BLaER1 (cell line): ENCODE measurements around the gene LY9.

Experiments used
- H3K27ac ChIP-seq: shearing (Covaris generic); formaldehyde crosslinking; 2 replicates; pipeline ENCODE4 v1.8.1; 2022
- H3K27me3 ChIP-seq: shearing (Covaris generic); formaldehyde crosslinking; 2 replicates; pipeline ENCODE4 v1.8.1; 2022
- H3K36me3 ChIP-seq: shearing (Covaris generic); formaldehyde crosslinking; 2 replicates; pipeline ENCODE4 v1.8.1; 2022
- H3K4me1 ChIP-seq: shearing (Covaris generic); formaldehyde crosslinking; 2 replicates; pipeline ENCODE4 v1.8.1; 2022
- H3K4me2 ChIP-seq: shearing (Covaris generic); formaldehyde crosslinking; 2 replicates; pipeline ENCODE4 v1.8.1; 2022
- H3K4me3 ChIP-seq: shearing (Covaris generic); formaldehyde crosslinking; 2 replicates; pipeline ENCODE4 v1.8.1; 2022
- H3K9ac ChIP-seq: shearing (Covaris generic); formaldehyde crosslinking; 2 replicates; pipeline ENCODE4 v1.8.1; 2022
- H3K9me3 ChIP-seq: shearing (Covaris generic); formaldehyde crosslinking; 2 replicates; pipeline ENCODE4 v1.8.1; 2022
- H4K20me1 ChIP-seq: shearing (Covaris generic); formaldehyde crosslinking; 2 replicates; pipeline ENCODE4 v1.8.1; 2022
- Cebpa-rat ChIP-seq: shearing (Covaris generic); IDR thresholded peaks from 2 replicates; pipeline ENCODE4 v1.8.1; 2022

The LY9 gene

GRCh38 chr1:160846281-160846680, 50.3 kb downstream of the LY9 start:
- Histone ChIP-seq H3K27me3 (no peaks in the 10 kb centered on the region), H3K4me1 (peaks cover 43% of the 10 kb centered on the region), H3K36me3 (no peaks in the 10 kb centered on the region), H4K20me1 (no peaks in the 10 kb centered on the region), H3K27ac (no peak overlapping the region), H3K4me2 (no peak overlapping the region), H3K9me3 (peaks cover 23% of the 10 kb centered on the region), H3K4me3 (no peak overlapping the region), H3K9ac (no peak overlapping the region)
- no peak for TF ChIP-seq Cebpa-rat

GRCh38 chr1:160850541-160850940, 54.6 kb downstream of the LY9 start:
- H3K4me3 ChIP-seq, result no peak overlapping the region
- H3K27me3 ChIP-seq, result no peaks in the 10 kb centered on the region
- TF ChIP-seq Cebpa-rat, result no peak

GRCh38 chr1:160850993-160851392, 55.0 kb downstream of the LY9 start:
- no peak overlapping the region for H3K4me3 ChIP-seq

More at GRCh38 chr1:160850541-160850940, 54.6 kb downstream of the LY9 start:
- peaks cover 15% of the 10 kb centered on the region for H3K9me3 ChIP-seq
- peaks cover 9% of the 10 kb centered on the region for H3K4me1 ChIP-seq
- no peak overlapping the region for H3K27ac ChIP-seq
- H3K4me2 ChIP-seq, result no peak overlapping the region
- H3K36me3 ChIP-seq, result no peaks in the 10 kb centered on the region
- H3K9ac ChIP-seq, result no peak overlapping the region
- no peaks in the 10 kb centered on the region for H4K20me1 ChIP-seq

GRCh38 chr1:160853014-160853413, 57.0 kb downstream of the LY9 start:
- H3K4me2 ChIP-seq, result no peak overlapping the region
- no peaks in the 10 kb centered on the region for H4K20me1 ChIP-seq
- no peak overlapping the region for H3K27ac ChIP-seq
- peaks cover 14% of the 10 kb centered on the region for H3K4me1 ChIP-seq
- H3K9ac ChIP-seq, result no peak overlapping the region
- TF ChIP-seq Cebpa-rat, result no peak
- H3K4me3 ChIP-seq, result no peak overlapping the region
- no peaks in the 10 kb centered on the region for H3K36me3 ChIP-seq
- no peaks in the 10 kb centered on the region for H3K27me3 ChIP-seq
- H3K9me3 ChIP-seq, result peaks cover 8% of the 10 kb centered on the region; the same call in 1 of the 2 replicates

More at GRCh38 chr1:160850993-160851392, 55.0 kb downstream of the LY9 start:
- H3K4me1 ChIP-seq, result peaks cover 14% of the 10 kb centered on the region
- H3K36me3 ChIP-seq, result no peaks in the 10 kb centered on the region
- H3K27ac ChIP-seq, result no peak overlapping the region
- no peak overlapping the region for H3K4me2 ChIP-seq
- no peak overlapping the region for H3K9ac ChIP-seq
- no peaks in the 10 kb centered on the region for H4K20me1 ChIP-seq
- no peaks in the 10 kb centered on the region for H3K27me3 ChIP-seq
- no peak for TF ChIP-seq Cebpa-rat
- peaks cover 11% of the 10 kb centered on the region; the same call in 1 of the 2 replicates for H3K9me3 ChIP-seq

- H3K27ac ChIP-seq, result no peak overlapping the region
- H3K9ac ChIP-seq, result no peak overlapping the region
- TF ChIP-seq Cebpa-rat, result no peak
- H3K4me3 ChIP-seq, result no peak overlapping the region
- H3K4me1 ChIP-seq, result peaks cover 14% of the 10 kb centered on the region
- no peaks in the 10 kb centered on the region for H3K36me3 ChIP-seq
- peaks cover 8% of the 10 kb centered on the region; the same call in 1 of the 2 replicates for H3K9me3 ChIP-seq
- no peaks in the 10 kb centered on the region for H3K27me3 ChIP-seq
- no peak overlapping the region for H3K4me2 ChIP-seq
- no peaks in the 10 kb centered on the region for H4K20me1 ChIP-seq
Measured at GRCh38 chr1:160853754-160854153, 57.8 kb downstream of the LY9 start.

GRCh38 chr1:160855181-160855981, 59.4 kb downstream of the LY9 start:
- no peak overlapping the region for H3K4me3 ChIP-seq
- peak overlapping the region; percentile 65 for H3K4me2 ChIP-seq
- H3K27ac ChIP-seq, result peak overlapping the region; percentile 10; the same call in 1 of the 2 replicates
- peaks cover 8% of the 10 kb centered on the region; the same call in 1 of the 2 replicates for H3K9me3 ChIP-seq
- no peak overlapping the region for H3K9ac ChIP-seq
- H3K27me3 ChIP-seq, result no peaks in the 10 kb centered on the region
- TF ChIP-seq Cebpa-rat, result no peak
- H4K20me1 ChIP-seq, result no peaks in the 10 kb centered on the region
- peaks cover 14% of the 10 kb centered on the region for H3K4me1 ChIP-seq
- H3K36me3 ChIP-seq, result no peaks in the 10 kb centered on the region

GRCh38 chr1:160858097-160858496, 62.1 kb downstream of the LY9 start:
- Histone ChIP-seq H3K9me3 (0 out of 2 replicates have a peak, but pooled peaks cover 3% of the 10 kb centered on the region), H3K9ac (no peak overlapping the region), H3K27ac (no peak overlapping the region), H3K27me3 (no peaks in the 10 kb centered on the region), H3K36me3 (no peaks in the 10 kb centered on the region), H3K4me1 (peaks cover 35% of the 10 kb centered on the region), H4K20me1 (no peaks in the 10 kb centered on the region), H3K4me2 (no peak overlapping the region), H3K4me3 (no peak overlapping the region)
- TF ChIP-seq Cebpa-rat, result no peak

- Histone ChIP-seq H4K20me1 (no peaks in the 10 kb centered on the region), H3K36me3 (no peaks in the 10 kb centered on the region), H3K4me2 (no peak overlapping the region), H3K9ac (no peak overlapping the region), H3K27ac (no peak overlapping the region), H3K27me3 (no peaks in the 10 kb centered on the region), H3K4me3 (no peak overlapping the region), H3K4me1 (peaks cover 39% of the 10 kb centered on the region), H3K9me3 (0 out of 2 replicates have a peak, but pooled peaks cover 3% of the 10 kb centered on the region)
- no peak for TF ChIP-seq Cebpa-rat
Measured at GRCh38 chr1:160858507-160858906, 62.5 kb downstream of the LY9 start.

- peaks cover 46% of the 10 kb centered on the region for H3K4me1 ChIP-seq
- H4K20me1 ChIP-seq, result no peaks in the 10 kb centered on the region
- H3K4me3 ChIP-seq, result no peak overlapping the region
- H3K9ac ChIP-seq, result no peak overlapping the region
- H3K27me3 ChIP-seq, result no peaks in the 10 kb centered on the region
- H3K9me3 ChIP-seq, result 0 out of 2 replicates have a peak, but pooled peaks cover 3% of the 10 kb centered on the region
- no peak overlapping the region for H3K4me2 ChIP-seq
- no peak overlapping the region for H3K27ac ChIP-seq
- 0 out of 2 replicates have a peak, but pooled peaks have one; percentile 43 for TF ChIP-seq Cebpa-rat
- H3K36me3 ChIP-seq, result no peaks in the 10 kb centered on the region
Measured at GRCh38 chr1:160859166-160859565, 63.2 kb downstream of the LY9 start.

- H3K9ac ChIP-seq, result no peak overlapping the region
- H3K9me3 ChIP-seq, result 0 out of 2 replicates have a peak, but pooled peaks cover 3% of the 10 kb centered on the region
- TF ChIP-seq Cebpa-rat, result no peak
- H3K4me2 ChIP-seq, result 0 out of 2 replicates have a peak overlapping the region, but pooled peaks have one; percentile 79
- no peak overlapping the region for H3K4me3 ChIP-seq
- H3K36me3 ChIP-seq, result no peaks in the 10 kb centered on the region
- H3K27ac ChIP-seq, result no peak overlapping the region
- no peaks in the 10 kb centered on the region for H3K27me3 ChIP-seq
- H4K20me1 ChIP-seq, result no peaks in the 10 kb centered on the region
- H3K4me1 ChIP-seq, result peaks cover 40% of the 10 kb centered on the region
Measured at GRCh38 chr1:160860840-160861505, 65.0 kb downstream of the LY9 start.
